Erythroblast (primary cell): ENCODE results near the gene RALGPS1.

Experiments used
- GATA1 ChIP-seq: IDR thresholded peaks from 2 replicates; pipeline ENCODE4 v1.6.1; 2011; ENCODE audit warnings: low read depth, mild to moderate bottlenecking, control low read depth, low read length, moderate library complexity
- POLR2A ChIP-seq: IDR thresholded peaks from 2 replicates; pipeline ENCODE4 v1.6.1; 2011; ENCODE audit warnings: mild to moderate bottlenecking, low read length

DNA sequence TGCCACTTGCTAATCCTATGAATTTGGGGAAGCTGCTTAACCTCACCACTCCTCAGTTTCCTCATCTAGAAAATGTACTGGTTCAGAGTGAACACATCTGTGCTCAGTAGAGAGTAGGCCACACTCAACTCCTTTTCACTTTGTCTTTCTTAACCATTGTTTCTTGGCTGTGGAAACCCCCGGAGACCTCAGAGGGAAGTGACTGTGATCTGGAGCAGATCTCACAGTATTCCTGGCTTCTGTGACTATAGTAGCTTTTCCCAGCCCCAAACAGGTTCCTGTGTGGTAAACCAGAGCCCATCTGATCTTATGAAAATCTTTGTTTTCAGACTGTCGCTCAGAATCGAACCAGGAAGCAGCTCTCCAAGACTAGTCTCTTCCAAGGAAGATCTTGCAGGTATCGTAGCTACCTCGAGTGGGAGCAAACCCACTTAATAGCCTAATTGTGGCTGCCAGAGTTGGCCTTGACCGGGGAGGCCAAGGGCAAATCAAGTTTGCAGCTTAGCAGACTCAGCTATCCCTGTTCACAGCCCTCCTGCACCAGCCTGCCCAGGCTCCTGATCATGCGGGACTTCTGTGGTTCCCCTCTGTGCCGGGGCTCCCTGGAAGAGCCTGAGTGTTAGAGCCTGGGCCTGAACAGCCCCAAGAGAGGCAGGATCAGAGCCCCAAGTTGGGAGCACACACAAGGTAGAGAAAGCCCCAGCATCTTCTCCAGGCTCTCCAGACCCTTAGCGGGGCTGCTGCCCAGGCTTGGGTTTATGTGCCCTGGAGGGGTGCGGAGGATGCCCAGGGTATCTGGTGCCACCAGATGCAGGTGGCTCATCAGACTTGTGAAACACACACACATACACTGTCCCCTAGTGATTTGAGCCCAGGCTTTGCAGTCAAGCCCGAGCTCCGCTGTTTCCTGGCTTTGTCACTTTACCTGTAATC lies 260.1 kb downstream of the RALGPS1 start:
- TF ChIP-seq POLR2A, result no peak
- TF ChIP-seq GATA1, result no peak
